A549 (cell line): ENCODE measurements around the gene ZNF821. TPM values are rescaled to one million over a fixed set of nuclear protein-coding genes. Genes with fewer than 3 reads are reported as not detected.

Experiments used
- ATAC-seq, 2 experiments: fragments of 200-7000 bp in 1 of 2; fragments of >200 bp in 1 of 2; cut with Nextera tagmentation in 1 of 2; cut with Tn5 transposase in 1 of 2; 3 replicates each; pipeline versions ENCODE4 v1.8.0 to v1.9.1; 2018 to 2020; ENCODE audit warnings: mild to moderate bottlenecking in 1 of 2, moderate library complexity in 1 of 2
- CTCF ChIA-PET: fragments of 300-600 bp; sonication (Branson Sonifier 250); formaldehyde crosslinking; extraction: SDS; loops from one replicate; lab custom pipeline; 2021; ENCODE audit warnings: antibody characterized with exemption, inconsistent platforms; lab: Yijun Ruan, JAX
- POLR2A ChIA-PET: fragments of 350-600 bp; formaldehyde crosslinking; extraction: SDS; loops from one replicate; lab custom pipeline; 2021; ENCODE audit warnings: antibody characterized with exemption, inconsistent platforms; lab: Yijun Ruan, JAX
- DNase-seq, 2 experiments: peaks; one replicate each; pipeline versions ENCODE4 v3.0.0 to v3.0.0-alpha.2; 2011 to 2016; ENCODE audit warnings: low read depth in 1 of 2, low spot score in 1 of 2
- FAIRE-seq: peaks from 2 replicates; lab custom pipeline; 2011; peaks lifted over from hg19 to GRCh38; lab: Jason Lieb, UNC
- H3K27ac ChIP-seq, 2 experiments: fragments of >200 bp; sonication (Bioruptor Twin); formaldehyde crosslinking; 3 replicates each; pipeline ENCODE4 v1.5.1; 2016 to 2017
- H3K4me1 ChIP-seq: fragments of >200 bp; sonication (Bioruptor Twin); formaldehyde crosslinking; 3 replicates; pipeline ENCODE4 v1.6.1; 2016
- H3K4me2 ChIP-seq: fragments of >200 bp; sonication (Bioruptor Twin); formaldehyde crosslinking; 3 replicates; pipeline ENCODE4 v1.6.1; 2016
- H3K4me3 ChIP-seq: fragments of >200 bp; sonication (Bioruptor Twin); formaldehyde crosslinking; 3 replicates; pipeline ENCODE4 v1.5.1; 2016
- H3K9me3 ChIP-seq: fragments of >200 bp; sonication (Bioruptor Twin); formaldehyde crosslinking; 3 replicates; pipeline ENCODE4 v1.6.1; 2016
- CBX8 ChIP-seq: fragments of 200-600 bp; sonication (generic); IDR thresholded peaks from 2 replicates; pipeline ENCODE4 v1.6.1; 2016
- CHD2 ChIP-seq: fragments of 150-350 bp; IDR thresholded peaks from 2 replicates; pipeline ENCODE4 v1.6.1; 2014; ENCODE audit warnings: low read length; ENCODE audit not compliant: partially characterized antibody
- CTCF ChIP-seq: fragments of >200 bp; sonication (Bioruptor Twin); formaldehyde crosslinking; IDR thresholded peaks from 3 replicates; pipeline ENCODE4 v1.5.1; 2016
- EHF ChIP-seq: fragments of 250-450 bp; sonication (Bioruptor Pico); IDR thresholded peaks from 2 replicates; pipeline ENCODE4 v1.5.0; 2020; ENCODE audit warnings: mild to moderate bottlenecking
- EP300 ChIP-seq, 2 experiments: fragments of >200 bp; sonication (Bioruptor Twin); formaldehyde crosslinking; IDR thresholded peaks; 2 replicates in 1 of 2; 3 replicates in 1 of 2; pipeline ENCODE4 v1.6.1; 2016 to 2017
- ESRRA ChIP-seq: fragments of 150-350 bp; IDR thresholded peaks from 2 replicates; pipeline ENCODE4 v1.6.1; 2014; ENCODE audit warnings: mild to moderate bottlenecking, low read length, borderline replicate concordance
- FOSB ChIP-seq: fragments of 250-450 bp; sonication (Bioruptor Pico); IDR thresholded peaks from 2 replicates; pipeline ENCODE4 v1.5.0; 2020; ENCODE audit warnings: mild to moderate bottlenecking, moderate library complexity
- FOXS1 ChIP-seq: fragments of 250-450 bp; sonication (Bioruptor Pico); IDR thresholded peaks from 2 replicates; pipeline ENCODE4 v1.5.0; 2020; ENCODE audit warnings: mild to moderate bottlenecking, moderate library complexity
- HMGXB4 ChIP-seq: fragments of 250-450 bp; sonication (Bioruptor Pico); IDR thresholded peaks from 2 replicates; pipeline ENCODE4 v1.5.0; 2021; ENCODE audit warnings: mild to moderate bottlenecking, moderate library complexity, borderline replicate concordance
- HOXA7 ChIP-seq: fragments of 250-450 bp; sonication (Bioruptor Pico); IDR thresholded peaks from 2 replicates; pipeline ENCODE4 v1.5.0; 2020; ENCODE audit warnings: mild to moderate bottlenecking, moderate library complexity
- JUN ChIP-seq, 2 experiments: fragments of >200 bp; sonication (Bioruptor Twin); formaldehyde crosslinking; IDR thresholded peaks; 2 replicates in 1 of 2; 3 replicates in 1 of 2; pipeline ENCODE4 v1.6.1; 2016 to 2017
- KDM1A ChIP-seq: fragments of 200-600 bp; sonication (generic); IDR thresholded peaks from 2 replicates; pipeline ENCODE4 v1.6.1; 2016; ENCODE audit warnings: low read depth, mild to moderate bottlenecking
- KDM5A ChIP-seq: fragments of 200-600 bp; sonication (generic); IDR thresholded peaks from 2 replicates; pipeline ENCODE4 v1.6.1; 2016; ENCODE audit warnings: antibody characterized with exemption, mild to moderate bottlenecking
- MAFK ChIP-seq: fragments of 450-650 bp; IDR thresholded peaks from 2 replicates; pipeline ENCODE4 v1.6.1; 2014; ENCODE audit not compliant: partially characterized antibody
- MAX ChIP-seq: IDR thresholded peaks from 2 replicates; pipeline ENCODE4 v1.6.1; 2012
- MAZ ChIP-seq: fragments of 150-350 bp; IDR thresholded peaks from 2 replicates; pipeline ENCODE4 v1.6.1; 2014; ENCODE audit warnings: antibody characterized with exemption, low read depth, low read length, borderline replicate concordance
- MYC ChIP-seq: IDR thresholded peaks from 2 replicates; pipeline ENCODE4 v1.6.1; 2012; ENCODE audit warnings: mild to moderate bottlenecking, inconsistent platforms, low read length, improper control_type of control experiment, borderline replicate concordance
- NFE2L2 ChIP-seq: fragments of 150-350 bp; conservative IDR thresholded peaks from 2 replicates; pipeline ENCODE4 v1.6.1; 2014; ENCODE audit warnings: low read length
- NPAS2 ChIP-seq: fragments of 250-450 bp; sonication (Bioruptor Pico); IDR thresholded peaks from 2 replicates; pipeline ENCODE4 v1.8.0; 2022; ENCODE audit warnings: mild to moderate bottlenecking, moderate library complexity, borderline replicate concordance
- PHF8 ChIP-seq: fragments of 200-600 bp; sonication (generic); IDR thresholded peaks from 2 replicates; pipeline ENCODE4 v1.6.1; 2016; ENCODE audit warnings: low read depth, mild to moderate bottlenecking, antibody characterized with exemption, moderate library complexity, borderline replicate concordance
- POLR2A ChIP-seq: IDR thresholded peaks from 2 replicates; pipeline ENCODE4 v1.6.1; 2012; ENCODE audit warnings: mild to moderate bottlenecking, low read length
- RARB ChIP-seq: fragments of 250-450 bp; sonication (Bioruptor Pico); IDR thresholded peaks from 2 replicates; pipeline ENCODE4 v1.8.0; 2021; ENCODE audit warnings: mild to moderate bottlenecking, moderate library complexity
- RCOR1 ChIP-seq: fragments of 150-350 bp; IDR thresholded peaks from 2 replicates; pipeline ENCODE4 v1.6.1; 2014; ENCODE audit warnings: antibody characterized with exemption, low read length, low read depth
- TFCP2L1 ChIP-seq: fragments of 250-450 bp; sonication (Bioruptor Pico); IDR thresholded peaks from 2 replicates; pipeline ENCODE4 v1.5.0; 2021; ENCODE audit warnings: mild to moderate bottlenecking
- TP53 ChIP-seq: fragments of 250-450 bp; sonication (Bioruptor Pico); IDR thresholded peaks from 2 replicates; pipeline ENCODE4 v1.5.0; 2021; ENCODE audit warnings: mild to moderate bottlenecking, moderate library complexity
- ZC3H11A ChIP-seq: fragments of 450-650 bp; IDR thresholded peaks from 2 replicates; pipeline ENCODE4 v1.6.1; 2014; ENCODE audit warnings: antibody characterized with exemption, mild to moderate bottlenecking
- ZNF302 ChIP-seq: fragments of 250-450 bp; sonication (Bioruptor Pico); IDR thresholded peaks from 2 replicates; pipeline ENCODE4 v1.9.0; 2021; ENCODE audit warnings: inconsistent platforms, mild to moderate bottlenecking, moderate library complexity
- WGBS: methylation state at CpG from one replicate; pipeline ENCODE4 v1.1.6; 2017; ENCODE audit errors: missing lambda C conversion rate; 5-methylcytosine and 5-hydroxymethylcytosine counted together
- polyA minus RNA-seq: library from RNA; depleted of rRNA, polyadenylated mRNA; stranded (reverse); fragments of >200 nt; gene quantifications from 2 replicates; pipeline ENCODE4 v1.2.3, GENCODE V29; 2011; rRNA and poly(A)+ RNA removed
- polyA plus RNA-seq, 4 experiments: library from polyadenylated mRNA; depleted of rRNA in 3 of 4; stranded (reverse); fragments of >200 nt; fragmentation: RNase III in 1 of 4; extraction: RNeasy Plus Mini Kit Qiagen cat#74134 plus additional on column Dnase treatment in 1 of 4; gene quantifications; 2 replicates in 3 of 4; 3 replicates in 1 of 4; pipeline ENCODE4 v1.2.3, GENCODE V29; 2011 to 2017
- TF ChIP-seq, protein P1 (sequence below): fragments of >200 bp; sonication (Bioruptor Twin); formaldehyde crosslinking; IDR thresholded peaks from 2 replicates; pipeline ENCODE4 v1.6.1; 2016

ZNF821 gene
- 3.6 and 4.5 TPM in 2 replicates for polyA plus RNA-seq (2011; rRNA removed)
- 4.0 and 4.3 TPM in 2 replicates for polyA plus RNA-seq (2012; cell fraction: cytosol; rRNA removed)
- polyA plus RNA-seq (2012; cell fraction: nucleus; rRNA removed): 5.2 and 6.0 TPM in 2 replicates
- 2.7 to 3.8 TPM (median 3.4 TPM) in 3 replicates for polyA plus RNA-seq (2017; fragmentation: RNase III; extraction: RNeasy Plus Mini Kit Qiagen cat#74134 plus additional on column Dnase treatment)
- 3.5 and 5.4 TPM in 2 replicates for polyA minus RNA-seq

DNA sequence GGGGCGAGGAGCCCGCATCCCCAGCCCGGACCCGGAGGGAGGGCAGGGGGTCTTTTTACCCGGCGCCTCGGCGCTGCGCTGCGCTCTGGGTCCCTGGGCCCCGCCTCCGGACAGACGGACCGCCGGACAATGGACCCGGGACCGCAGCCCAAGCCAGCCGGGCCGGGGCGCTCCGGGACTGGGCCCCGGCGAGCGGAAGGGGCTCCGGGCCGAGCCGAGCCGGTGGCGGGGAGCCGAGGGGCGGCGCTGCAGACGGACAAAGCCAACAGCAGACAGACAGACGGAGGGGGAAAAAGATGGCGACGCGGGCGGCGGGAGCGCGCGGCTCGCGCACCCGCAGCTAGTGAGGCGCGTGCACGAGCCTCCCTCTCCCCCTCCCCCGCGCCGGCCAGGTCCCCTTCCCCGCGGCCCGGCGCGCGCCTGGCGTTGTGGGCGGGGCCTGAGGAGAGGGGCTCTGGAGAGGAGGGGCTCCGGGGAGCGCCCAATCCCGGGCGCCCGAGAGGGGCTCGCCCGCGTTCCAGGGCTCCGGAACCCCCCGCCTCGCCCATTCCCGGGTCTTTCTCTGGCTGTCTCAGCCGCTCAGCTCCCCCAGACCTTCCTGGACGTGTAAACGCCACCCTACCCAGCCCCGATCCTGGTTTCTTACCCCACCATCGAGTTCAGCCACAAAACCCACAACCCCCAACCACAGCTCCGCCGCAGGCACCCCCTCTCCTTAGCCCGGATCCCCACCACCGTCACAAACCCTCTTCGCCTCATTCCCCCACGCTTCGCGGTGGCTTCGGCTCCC lies at the start of gene ZNF821:
ZNF821 (minus strand) TSS at position 334 of the 790 bp plus-strand sequence. CDS start 4,236 bp downstream, outside the sequence.
- H3K4me2 ChIP-seq: peak within 1 kb of the TSS; percentile 85
- H3K4me3 ChIP-seq: peak within 1 kb of the TSS; percentile 85
- TF ChIP-seq NPAS2 (CRISPR knock-in tag): no peak
- TF ChIP-seq RARB (CRISPR knock-in tag): no peak
- TF ChIP-seq TP53 (CRISPR knock-in tag): no peak
- TF ChIP-seq CTCF: peak; percentile 39
- TF ChIP-seq KDM1A: peak; percentile 39; the same call in 1 of the 2 replicates
- peak; percentile 50; the same call in 1 of the 2 replicates for TF ChIP-seq PHF8
- peak in 1 of 2 experiments; percentile 48; a peak in 1 of 5 replicates for TF ChIP-seq JUN (IDR thresholded peaks at IDR 0.05)
- TF ChIP-seq MAX: no peak; the same call in 1 of the 2 replicates
- no peak for TF ChIP-seq RCOR1
- no peak for TF ChIP-seq EP300 (IDR thresholded peaks at IDR 0.05)
- no peak for TF ChIP-seq MAFK
- no peak for TF ChIP-seq FOSB (CRISPR knock-in tag)
- TF ChIP-seq MYC: no peak
- peak; percentile 49 for TF ChIP-seq POLR2A
- peak; percentile 72 to 86 for ATAC-seq
- H3K27ac ChIP-seq: peak within 1 kb of the TSS; percentile 84 to 96
- peaks cover 11% of the 10 kb centered on the region for H3K4me1 ChIP-seq
- H3K9me3 ChIP-seq: no peaks in the 10 kb centered on the region
- ChIA-PET POLR2A (interaction anchor here (1.2 to 3.2 kb wide), 3 partner anchors 11 to 75 kb away, joined by 3 to 18 read pairs (median 7); partner anchors contain the start of genes AP1G1 and IST1), CTCF (interaction anchor here (0.9 to 6.0 kb wide), 20 partner anchors 8 to 276 kb away, joined by 3 to 71 read pairs (median 6); partner anchors contain the start of gene IST1)
- FAIRE-seq: no peak
- DNase-seq: peak; percentile 78 to 85
- WGBS: 2% methylated on average over 24 of the region's 85 CpGs

DNA sequence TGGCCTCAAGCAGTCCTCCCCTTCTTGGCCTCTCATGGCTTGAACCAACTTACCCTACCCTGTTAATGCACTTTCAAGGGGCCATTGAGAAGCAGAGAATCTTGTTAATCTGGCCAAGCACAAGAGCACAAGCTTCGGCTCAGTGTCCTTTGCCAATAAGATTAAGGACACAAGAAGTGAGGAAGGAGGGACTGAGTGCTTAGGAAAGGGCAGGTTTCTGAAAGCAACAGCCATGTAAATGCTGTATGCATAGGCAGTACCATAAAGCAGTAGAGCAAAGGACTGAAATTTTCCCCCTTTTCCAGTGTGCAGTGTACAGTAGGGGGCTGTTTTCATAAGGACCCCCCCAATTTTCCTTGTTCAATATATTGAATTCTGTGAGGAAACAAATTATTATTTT lies 49.0 kb upstream of the ZNF821 start:
- WGBS: 81% methylated on average over 1 of the region's 1 CpG

GRCh38 chr16:71931599-71931998 lies 47.6 kb upstream of the ZNF821 start:
- POLR2A ChIA-PET: no interaction called here
- no peak for DNase-seq
- CTCF ChIA-PET: no interaction called here
- WGBS: 95% methylated on average over 6 of the region's 6 CpGs
- Histone ChIP-seq H3K9me3 (no peaks in the 10 kb centered on the region), H3K4me2 (no peak overlapping the region), H3K27ac (no peak overlapping the region), H3K4me3 (no peak overlapping the region), H3K4me1 (peaks cover 6% of the 10 kb centered on the region; the same call in 1 of the 3 replicates)
- FAIRE-seq: no peak
- no peak for ATAC-seq
- no peak for TF ChIP-seq EHF
- no peak for TF ChIP-seq TFCP2L1
- TF ChIP-seq EP300 (IDR thresholded peaks at IDR 0.05): no peak
- no peak for TF ChIP-seq MAZ
- no peak for TF ChIP-seq CBX8
- no peak for TF ChIP-seq TP53 (CRISPR knock-in tag)
- TF ChIP-seq KDM5A: no peak
- TF ChIP-seq ZC3H11A: no peak
- TF ChIP-seq JUN (IDR thresholded peaks at IDR 0.05): no peak
- TF ChIP-seq KDM1A: no peak
- no peak for TF ChIP-seq ZNF302 (CRISPR knock-in tag)
- no peak for TF ChIP-seq HMGXB4 (CRISPR knock-in tag)
- TF ChIP-seq MAX: no peak
- no peak for TF ChIP-seq FOXS1 (CRISPR knock-in tag)

More for the DNA sequence above, 49.0 kb upstream of the ZNF821 start:
- no peak for DNase-seq
- H3K27ac ChIP-seq: no peak overlapping the region
- no peak overlapping the region for H3K4me2 ChIP-seq
- H3K4me1 ChIP-seq: no peaks in the 10 kb centered on the region
- no peak for ATAC-seq
- POLR2A ChIA-PET: no interaction called here
- no peak for FAIRE-seq
- TF ChIP-seq HOXA7 (CRISPR knock-in tag): no peak
- no peak for TF ChIP-seq RARB (CRISPR knock-in tag)
- TF ChIP-seq, protein P1, sequence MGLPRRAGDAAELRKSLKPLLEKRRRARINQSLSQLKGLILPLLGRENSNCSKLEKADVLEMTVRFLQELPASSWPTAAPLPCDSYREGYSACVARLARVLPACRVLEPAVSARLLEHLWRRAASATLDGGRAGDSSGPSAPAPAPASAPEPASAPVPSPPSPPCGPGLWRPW: no peak
- no peak for TF ChIP-seq KDM1A
- no peak for TF ChIP-seq MAFK
- no peak for TF ChIP-seq CHD2
- no peak for TF ChIP-seq NFE2L2
- no peak for TF ChIP-seq ESRRA
- TF ChIP-seq RCOR1: no peak
- CTCF ChIA-PET: interaction anchor here (1.0 to 1.6 kb wide), 2 partner anchors 29 to 105 kb away, joined by 3 to 5 read pairs; no protein-coding TSS in a partner anchor
- no peak overlapping the region for H3K4me3 ChIP-seq
- no peaks in the 10 kb centered on the region for H3K9me3 ChIP-seq
